Mesodermal cell (in vitro differentiated cells): Measurements from ENCODE around the gene UBA7.

ENCODE experiments used
- H3K27ac ChIP-seq: 2 replicates; pipeline ENCODE4 v1.7.0; 2013; ENCODE audit warnings: mild to moderate bottlenecking, low read depth, low read length, moderate library complexity; ENCODE audit not compliant: severe bottlenecking
- H3K36me3 ChIP-seq: 2 replicates; pipeline ENCODE4 v1.7.1; 2013; ENCODE audit warnings: mild to moderate bottlenecking, low read length, moderate library complexity; ENCODE audit not compliant: control insufficient read depth, insufficient read depth
- H3K4me1 ChIP-seq: one replicate; pipeline ENCODE4 v1.7.1; 2013; ENCODE audit warnings: mild to moderate bottlenecking, low read length; ENCODE audit not compliant: insufficient read depth, control insufficient read depth, poor library complexity, severe bottlenecking
- H3K4me3 ChIP-seq: 2 replicates; pipeline ENCODE4 v1.7.0; 2013; ENCODE audit warnings: low read length, control low read depth, mild to moderate bottlenecking; ENCODE audit not compliant: insufficient read depth, poor library complexity, severe bottlenecking; ENCODE audit errors: extremely low read depth
- H3K9me3 ChIP-seq: 2 replicates; pipeline ENCODE4 v1.7.1; 2013; ENCODE audit warnings: mild to moderate bottlenecking, low read length, moderate library complexity; ENCODE audit not compliant: control insufficient read depth
- WGBS, 2 experiments: methylation state at CpG; one replicate each; pipeline ENCODE4 v1.1.5; 2013; ENCODE audit warnings: missing lambda C conversion rate in 2 of 2; ENCODE audit not compliant: insufficient coverage in 2 of 2; 5-methylcytosine and 5-hydroxymethylcytosine counted together

UBA7 gene

DNA sequence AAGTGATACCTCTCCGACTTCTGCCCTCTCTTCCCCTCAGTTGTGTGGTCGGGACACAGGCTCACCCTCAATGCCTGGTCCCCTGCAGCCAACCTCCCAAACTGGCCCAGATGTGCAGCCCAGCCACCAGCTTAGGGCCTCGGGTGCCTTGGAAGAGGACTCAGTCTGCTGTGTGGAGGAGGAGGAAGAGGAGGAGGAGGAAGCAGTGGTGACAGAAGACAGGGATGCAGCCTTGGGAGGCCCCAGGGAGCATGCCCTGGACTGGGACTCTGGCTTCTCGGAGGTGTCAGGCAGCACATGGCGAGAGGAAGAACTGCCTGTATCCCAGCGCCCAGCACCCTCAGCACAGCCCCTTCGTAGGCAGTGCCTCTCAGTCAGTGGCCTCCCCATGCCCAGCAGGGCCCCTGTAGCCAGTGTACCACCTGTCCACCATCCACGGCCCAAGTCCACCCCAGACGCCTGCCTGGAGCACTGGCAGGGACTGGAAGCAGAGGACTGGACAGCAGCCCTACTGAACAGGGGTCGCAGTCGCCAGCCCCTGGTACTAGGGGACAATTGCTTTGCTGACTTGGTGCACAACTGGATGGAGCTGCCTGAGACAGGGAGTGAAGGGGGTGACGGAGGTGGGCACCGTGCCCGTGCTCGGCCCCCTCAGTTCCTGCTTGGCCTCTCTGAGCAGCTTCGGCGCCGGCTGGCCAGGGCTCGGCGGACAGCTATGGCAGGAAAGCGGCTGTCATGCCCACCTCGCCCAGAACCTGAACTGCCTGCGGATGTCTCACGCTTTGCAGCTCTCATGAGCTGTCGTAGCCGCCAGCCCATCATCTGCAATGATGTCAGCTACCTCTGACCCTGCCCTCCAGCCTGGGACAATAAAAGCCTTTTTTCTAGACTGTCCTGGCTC lies 9.4 kb downstream of the UBA7 start:
- Histone ChIP-seq H3K9me3 (no peaks in the 10 kb centered on the region), H3K4me1 (peaks cover 41% of the 10 kb centered on the region), H3K4me3 (peak overlapping the region; percentile 75), H3K27ac (peak overlapping the region; percentile 88), H3K36me3 (no peaks in the 10 kb centered on the region)
- 92 to 93% methylated on average over 22 to 25 of the region's 26 CpGs for WGBS, 2 experiments

DNA sequence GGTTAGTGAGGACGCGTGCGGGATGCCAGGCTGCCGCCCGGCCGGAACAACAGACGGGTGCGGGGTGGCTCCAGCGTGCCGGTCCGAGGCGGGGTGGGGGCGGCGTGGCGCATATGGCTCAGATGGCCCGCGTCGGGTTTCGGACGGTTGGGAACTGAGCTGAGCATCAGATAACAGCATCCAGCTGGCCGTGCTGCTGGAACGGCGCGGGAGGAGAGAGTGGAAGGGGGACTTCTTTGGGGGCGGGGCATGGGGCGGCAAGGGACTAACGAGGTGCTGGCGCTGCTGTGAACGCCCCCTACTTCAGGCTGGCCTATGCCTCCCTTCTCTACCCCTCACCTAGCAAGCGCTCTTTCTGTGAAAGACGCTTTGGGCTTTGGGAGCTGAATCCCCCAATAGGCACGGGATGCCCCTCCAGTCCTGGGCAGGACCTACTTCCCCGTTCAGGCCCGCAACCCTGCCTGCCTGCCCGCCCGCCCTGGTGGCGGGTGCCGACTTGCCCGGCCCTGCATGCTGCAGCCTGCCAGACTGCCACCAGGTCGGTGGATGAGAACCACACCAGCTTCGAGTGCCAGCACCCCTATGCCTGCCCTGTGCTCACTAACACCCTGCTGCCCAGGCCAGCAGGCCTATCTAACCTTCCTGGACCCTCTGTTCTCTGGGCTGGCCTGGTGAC lies 10.2 kb downstream of the UBA7 start:
- Histone ChIP-seq H3K36me3 (no peaks in the 10 kb centered on the region), H3K9me3 (no peaks in the 10 kb centered on the region), H3K27ac (peak overlapping the region; percentile 53), H3K4me1 (peaks cover 41% of the 10 kb centered on the region), H3K4me3 (peak overlapping the region; percentile 75)
- 17 to 18% methylated on average over 24 to 36 of the region's 41 CpGs for WGBS, 2 experiments

DNA sequence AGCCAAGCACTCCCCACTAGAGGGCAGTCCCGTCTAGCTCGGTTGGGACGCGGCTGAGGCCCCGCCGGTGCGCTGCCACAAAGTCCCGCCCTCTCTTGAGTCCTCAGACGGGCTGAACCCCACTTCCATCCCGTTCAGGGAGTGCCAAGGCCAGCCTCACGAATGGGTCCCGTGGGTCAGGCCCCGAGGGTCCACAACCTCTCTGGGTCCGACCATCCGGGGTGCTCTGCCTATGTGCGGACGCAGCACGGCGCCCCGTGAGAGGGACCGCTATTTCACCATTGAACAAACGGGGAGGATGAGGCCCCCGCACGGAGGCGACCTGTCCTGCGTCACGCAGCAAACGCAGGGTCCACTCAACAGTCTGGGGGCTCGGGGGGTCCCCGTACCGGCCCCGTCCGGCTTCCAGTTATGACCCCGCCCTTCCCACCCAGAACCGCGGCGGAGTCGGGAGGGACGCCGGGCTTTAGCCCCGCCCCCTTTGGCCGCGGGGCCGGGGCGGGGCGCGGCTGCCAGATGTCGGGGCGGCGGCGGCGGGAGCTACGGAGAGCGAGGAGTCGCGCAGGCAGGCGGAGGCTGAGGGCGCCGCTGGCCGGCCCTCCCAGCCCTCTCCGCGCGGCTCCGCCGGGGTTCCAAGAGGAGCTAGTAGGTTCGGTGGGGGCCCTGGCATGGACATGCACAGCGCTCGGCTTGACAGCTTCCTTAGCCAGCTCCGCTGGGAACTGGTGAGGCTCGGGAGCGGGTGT lies 10.9 kb downstream of the UBA7 start, which contains the start of gene INKA1:
Gene INKA1, plus strand, starts transcription at position 543 of the 746 bp plus-strand sequence. Its CDS starts 132 bp downstream, at position 675.
- peak within 1 kb of the TSS; percentile 53 for H3K27ac ChIP-seq
- H3K4me3 ChIP-seq = peak within 1 kb of the TSS; percentile 75
- no peaks in the 10 kb centered on the region for H3K36me3 ChIP-seq
- WGBS, 2 experiments = 0% methylated on average over 52 to 55 of the region's 71 CpGs
- H3K9me3 ChIP-seq = no peaks in the 10 kb centered on the region
- H3K4me1 ChIP-seq = peaks cover 37% of the 10 kb centered on the region

DNA sequence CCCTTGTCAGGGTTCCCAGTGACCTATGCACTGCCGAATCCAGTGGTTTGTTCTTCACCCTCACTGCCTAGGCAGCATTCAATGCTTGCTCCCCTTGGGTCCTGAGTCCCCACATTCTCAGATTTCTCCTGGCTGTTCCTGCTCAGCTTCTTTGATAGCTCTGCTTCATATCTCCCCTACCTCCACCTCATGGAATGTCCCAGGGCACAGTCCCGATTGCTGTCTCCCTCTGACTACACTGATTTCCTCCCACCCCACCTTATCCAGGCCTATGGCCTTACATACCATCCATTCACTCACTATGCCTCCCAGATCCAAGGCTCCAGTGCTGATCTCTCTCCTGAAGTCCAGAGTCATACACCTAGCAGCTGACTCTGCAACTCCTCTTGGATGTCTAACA lies 12.6 kb downstream of the UBA7 start:
- WGBS, 2 experiments = 81 to 92% methylated on average over 2 of the region's 2 CpGs
- Histone ChIP-seq H3K36me3 (no peaks in the 10 kb centered on the region), H3K4me1 (peaks cover 20% of the 10 kb centered on the region), H3K27ac (no peak overlapping the region), H3K9me3 (no peaks in the 10 kb centered on the region), H3K4me3 (no peak overlapping the region)

DNA sequence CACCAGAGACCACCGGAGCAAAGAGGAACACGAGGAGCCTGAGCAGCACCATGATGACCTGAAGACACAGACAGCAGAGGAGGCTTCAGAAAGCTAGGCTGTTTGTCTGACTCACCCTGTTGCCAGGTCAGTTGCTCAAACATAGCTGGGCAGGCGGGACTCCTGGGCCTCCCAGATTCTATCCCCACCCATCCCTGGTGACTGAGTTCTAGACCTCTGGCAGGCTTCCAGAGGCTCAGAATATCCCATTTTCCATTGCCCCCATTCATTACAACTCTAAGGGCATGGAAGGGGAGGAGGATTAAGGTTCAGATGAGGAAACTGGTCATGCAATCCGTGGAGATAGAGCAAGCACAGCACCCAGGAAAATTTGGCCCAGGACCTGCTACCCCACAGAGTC lies 14.0 kb downstream of the UBA7 start, which contains the start of gene CDHR4:
Gene CDHR4, minus strand, starts transcription at position 113 of the 400 bp plus-strand sequence. Its CDS starts 61 bp downstream, at position 52.
- WGBS, 2 experiments = 83 to 94% methylated on average over 2 of the region's 4 CpGs
- H3K27ac ChIP-seq = no peak within 1 kb of the TSS
- no peaks in the 10 kb centered on the region for H3K9me3 ChIP-seq
- peaks cover 7% of the 10 kb centered on the region for H3K4me1 ChIP-seq
- H3K36me3 ChIP-seq = no peaks in the 10 kb centered on the region
- H3K4me3 ChIP-seq = no peak within 1 kb of the TSS

DNA sequence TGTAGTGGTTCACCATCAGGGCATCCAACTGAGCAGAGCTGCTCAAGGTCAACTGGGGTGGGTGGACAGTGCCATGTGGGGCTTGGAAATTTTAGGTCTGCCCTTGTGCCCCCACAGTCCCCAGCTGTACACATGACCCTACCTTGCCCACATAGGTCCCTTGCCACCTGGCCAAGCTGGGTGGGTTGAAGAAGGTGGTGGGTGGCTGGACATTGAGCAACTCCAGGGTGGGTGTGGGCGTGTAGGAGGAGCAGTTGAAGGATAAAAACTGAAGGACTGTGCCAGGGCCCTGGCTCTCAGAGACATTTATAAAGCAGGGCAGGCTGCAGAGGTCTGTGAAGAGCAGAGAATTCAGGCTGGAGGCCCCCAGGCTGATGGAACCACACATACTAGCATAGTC lies 14.6 kb downstream of the UBA7 start:
- WGBS, 2 experiments = 67% methylated on average over 1 of the region's 1 CpG; no CpG with 5 or more reads in 1 of the 2 experiments

DNA sequence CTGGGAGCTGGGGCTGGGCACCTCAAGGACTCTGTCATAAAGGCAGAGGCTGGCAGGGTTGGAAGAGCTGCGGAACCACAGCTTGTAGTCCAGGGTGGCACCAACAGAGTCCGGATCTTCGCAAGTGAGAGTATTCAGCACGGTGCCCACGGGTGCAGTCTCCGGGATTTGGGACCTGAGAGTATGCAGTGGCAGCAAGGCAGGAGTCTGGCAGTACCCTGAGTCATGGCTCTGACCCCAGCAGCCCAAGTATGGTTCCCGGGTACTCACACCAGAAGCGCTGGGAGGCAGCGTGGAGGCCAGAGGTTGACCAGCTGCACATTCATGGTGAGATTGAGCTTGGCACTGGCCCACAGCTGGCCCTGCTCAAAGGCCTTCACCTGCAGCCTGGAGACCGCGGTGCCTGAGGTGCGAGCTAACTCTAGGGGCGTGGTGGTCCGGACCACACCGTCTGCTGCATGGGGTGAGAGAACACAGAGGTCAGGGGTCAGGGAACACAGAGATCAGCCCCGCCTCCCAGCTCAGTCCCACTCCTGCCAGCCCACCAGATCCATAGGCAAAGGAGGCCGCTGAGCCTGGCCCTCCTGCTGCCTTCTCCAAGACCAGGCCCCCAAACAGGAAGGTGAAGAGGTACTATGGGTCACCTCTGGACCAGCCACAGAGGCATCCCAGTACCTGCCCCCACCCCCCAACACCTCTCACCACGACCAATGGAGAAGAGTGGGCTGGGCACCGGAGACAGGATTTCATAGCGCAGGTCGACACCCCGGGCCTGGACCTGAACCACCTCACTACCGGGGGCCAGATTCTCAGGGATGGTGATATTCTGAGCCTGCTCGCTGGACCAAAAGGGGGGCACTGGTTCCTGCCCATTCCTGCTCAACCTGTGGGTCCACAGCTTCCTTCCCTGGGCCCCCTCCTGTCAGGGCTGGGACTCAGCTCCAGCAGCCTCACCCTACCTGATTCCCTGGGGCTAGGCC lies 18.5 kb downstream of the UBA7 start:
- Histone ChIP-seq H3K4me3 (no peak overlapping the region), H3K27ac (no peak overlapping the region), H3K36me3 (no peaks in the 10 kb centered on the region), H3K4me1 (peaks cover 18% of the 10 kb centered on the region), H3K9me3 (no peaks in the 10 kb centered on the region)
- WGBS, 2 experiments = 91 to 94% methylated on average over 22 of the region's 24 CpGs

More for the DNA sequence above, 14.6 kb downstream of the UBA7 start:
- Histone ChIP-seq H3K27ac (no peak overlapping the region), H3K9me3 (no peaks in the 10 kb centered on the region), H3K36me3 (no peaks in the 10 kb centered on the region), H3K4me3 (no peak overlapping the region), H3K4me1 (peaks cover 5% of the 10 kb centered on the region)

DNA sequence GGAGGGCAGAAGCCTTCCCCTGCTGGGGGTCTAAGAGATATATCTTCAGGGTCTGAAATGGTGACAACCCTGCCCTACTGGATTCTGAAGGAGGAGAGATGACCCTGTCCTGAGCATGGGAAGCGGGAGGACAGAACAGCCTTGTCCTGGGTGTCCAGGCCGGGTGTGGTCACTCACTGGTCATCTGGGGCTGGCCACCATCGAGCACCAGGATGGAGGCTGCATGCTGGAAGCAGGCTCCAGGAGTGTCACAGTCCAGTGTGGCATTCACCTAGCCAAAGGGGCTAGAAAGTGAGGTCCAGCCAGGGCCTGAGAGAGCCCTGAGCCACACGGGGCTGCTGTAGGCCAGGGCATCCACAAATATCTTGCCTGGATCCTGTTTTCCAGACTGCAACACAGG lies 19.3 kb downstream of the UBA7 start:
- peaks cover 18% of the 10 kb centered on the region for H3K4me1 ChIP-seq
- 88% methylated on average over 4 of the region's 4 CpGs for WGBS, 2 experiments
- no peaks in the 10 kb centered on the region for H3K36me3 ChIP-seq

DNA sequence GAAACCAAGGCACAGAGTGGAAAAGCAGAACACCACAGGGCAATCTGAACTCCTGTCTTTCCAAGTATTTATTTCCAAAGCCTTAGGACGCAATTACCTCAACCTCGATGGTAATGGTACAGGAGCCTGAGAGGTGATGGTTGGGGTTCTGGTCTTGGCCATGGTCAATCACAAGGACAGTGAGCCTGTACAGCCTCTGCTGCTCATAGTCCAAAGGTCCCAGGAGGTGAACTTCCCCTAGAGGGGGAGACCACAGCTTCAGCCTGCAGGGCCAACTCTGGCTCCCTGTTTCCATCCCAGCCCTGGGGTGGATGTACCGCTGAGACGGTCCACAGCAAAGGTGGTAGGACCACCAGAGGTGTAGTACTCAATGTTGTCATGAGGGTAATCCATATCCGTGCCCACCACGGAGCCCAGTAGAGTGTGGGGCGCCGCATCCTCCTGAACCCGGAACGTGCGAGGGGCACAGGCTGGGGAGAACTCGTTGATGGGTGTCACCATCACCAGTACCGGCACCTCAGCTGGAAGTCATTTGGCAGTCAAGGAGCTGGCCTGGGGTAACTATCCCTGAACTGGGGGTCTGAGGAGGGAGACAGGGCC lies 20.2 kb downstream of the UBA7 start:
- Histone ChIP-seq H3K27ac (no peak overlapping the region), H3K36me3 (no peaks in the 10 kb centered on the region), H3K4me3 (no peak overlapping the region), H3K9me3 (no peaks in the 10 kb centered on the region), H3K4me1 (peaks cover 18% of the 10 kb centered on the region)
- WGBS, 2 experiments = 95 to 100% methylated on average over 13 of the region's 13 CpGs

More for the DNA sequence above, 19.3 kb downstream of the UBA7 start:
- no peak overlapping the region for H3K4me3 ChIP-seq
- H3K9me3 ChIP-seq = no peaks in the 10 kb centered on the region
- H3K27ac ChIP-seq = no peak overlapping the region
